B cell (primary cell): ENCODE measurements around the gene ASB15. TPM values are rescaled to one million over a fixed set of nuclear protein-coding genes. Genes with fewer than 3 reads are reported as not detected.

Source experiments
- ATAC-seq: fragments of 200-7000 bp; cut with Tn5 transposase; one replicate; pipeline ENCODE4 v1.10.0; 2021; ENCODE audit warnings: low read depth, mild to moderate bottlenecking, moderate number of reproducible peaks, moderate library complexity
- CTCF ChIA-PET: fragments of 350-600 bp; sonication (Branson Sonifier 250); formaldehyde crosslinking; loops from one replicate; lab custom pipeline; 2021; ENCODE audit warnings: antibody characterized with exemption, inconsistent platforms; lab: Charles Lee
- POLR2A ChIA-PET: fragments of 350-600 bp; sonication (Branson Sonifier 250); formaldehyde crosslinking; loops from one replicate; lab custom pipeline; 2021; ENCODE audit warnings: antibody characterized with exemption; lab: Charles Lee
- DNase-seq: peaks from one replicate; pipeline ENCODE4 v3.0.0; 2013
- H2AFZ ChIP-seq: 2 replicates; pipeline ENCODE4 v1.6.1; 2012; ENCODE audit warnings: mild to moderate bottlenecking, low read depth, low read length; ENCODE audit not compliant: insufficient read depth, poor library complexity, severe bottlenecking
- H3K27ac ChIP-seq, 2 donors: 1 replicate in 1 of 2; 2 replicates in 1 of 2; pipeline ENCODE4 v1.5.1; 2012 to 2013; ENCODE audit warnings: low read length in 2 of 2, mild to moderate bottlenecking in 2 of 2, moderate library complexity in 1 of 2
- H3K27me3 ChIP-seq, 4 experiments: fragments of 200-600 bp in 1 of 4; sonication (generic) in 1 of 4; replicated peaks in 1 of 4; 1 replicate in 2 of 4; 2 replicates in 2 of 4; pipeline versions ENCODE4 v1.6.1 to v1.7.0; 2013 to 2016; ENCODE audit warnings: low read length in 3 of 4, mild to moderate bottlenecking in 2 of 4, mixed read lengths in 1 of 4, moderate library complexity in 1 of 4; ENCODE audit not compliant: insufficient read depth in 4 of 4, control insufficient read depth in 3 of 4; ENCODE audit errors: control extremely low read depth in 1 of 4
- H3K36me3 ChIP-seq, 2 experiments: replicated peaks in 1 of 2; 1 replicate in 1 of 2; 2 replicates in 1 of 2; pipeline versions ENCODE4 v1.6.1 to v1.7.1; 2013; ENCODE audit warnings: low read length in 1 of 2; ENCODE audit not compliant: insufficient read depth in 2 of 2, control insufficient read depth in 1 of 2; ENCODE audit errors: control extremely low read depth in 1 of 2, extremely low read depth in 1 of 2
- H3K4me1 ChIP-seq, 2 donors: fragments of 200-600 bp in 1 of 2; sonication (generic) in 1 of 2; 1 replicate in 1 of 2; 2 replicates in 1 of 2; pipeline versions ENCODE4 v1.5.1 to v1.6.1; 2013 to 2017; ENCODE audit warnings: low read length in 2 of 2; ENCODE audit not compliant: control insufficient read depth in 2 of 2, insufficient read depth in 2 of 2
- H3K4me2 ChIP-seq: replicated peaks from 2 replicates; pipeline ENCODE3; 2012; ENCODE audit warnings: mild to moderate bottlenecking, low read depth, low read length; ENCODE audit not compliant: poor library complexity, severe bottlenecking
- H3K4me3 ChIP-seq, 5 experiments: fragments of 200-600 bp in 1 of 5; sonication (generic) in 1 of 5; 1 replicate in 3 of 5; 2 replicates in 2 of 5; pipeline versions ENCODE4 v1.5.1 to v1.7.0; 2011 to 2016; ENCODE audit warnings: low read length in 4 of 5, mild to moderate bottlenecking in 4 of 5, low read depth in 2 of 5, control low read depth in 1 of 5, moderate library complexity in 1 of 5; ENCODE audit not compliant: insufficient read depth in 1 of 5; ENCODE audit errors: control extremely low read depth in 1 of 5, extremely low read depth in 1 of 5
- H3K79me2 ChIP-seq: fragments of 200-600 bp; sonication (generic); one replicate; pipeline ENCODE4 v1.6.0; 2016; ENCODE audit warnings: low read length; ENCODE audit not compliant: control insufficient read depth, insufficient read depth
- H3K9ac ChIP-seq: fragments of 200-600 bp; sonication (generic); 2 replicates; pipeline ENCODE4 v1.6.1; 2017; ENCODE audit warnings: mild to moderate bottlenecking, low read length, moderate library complexity
- H3K9me3 ChIP-seq, 3 donors: one replicate each; pipeline versions ENCODE4 v1.6.1 to v1.7.1; 2013; ENCODE audit warnings: low read length in 2 of 3; ENCODE audit not compliant: control insufficient read depth in 2 of 3, insufficient read depth in 1 of 3; ENCODE audit errors: control extremely low read depth in 1 of 3
- H4K20me1 ChIP-seq: 2 replicates; pipeline ENCODE4 v1.6.0; 2012; ENCODE audit warnings: mild to moderate bottlenecking, low read length; ENCODE audit not compliant: insufficient read depth, control insufficient read depth, poor library complexity, severe bottlenecking
- H3K27ac Mint-ChIP-seq: one replicate; pipeline ENCODE4 v1.8.0; 2021; ENCODE audit warnings: mixed read lengths
- H3K27me3 Mint-ChIP-seq: one replicate; pipeline ENCODE4 v1.8.0; 2021; ENCODE audit warnings: mixed read lengths
- H3K4me1 Mint-ChIP-seq: one replicate; pipeline ENCODE4 v1.8.0; 2021; ENCODE audit warnings: mixed read lengths
- H3K4me3 Mint-ChIP-seq: one replicate; pipeline ENCODE4 v1.8.0; 2021; ENCODE audit warnings: mixed read lengths
- H3K9me3 Mint-ChIP-seq: one replicate; pipeline ENCODE4 v1.8.0; 2022; ENCODE audit warnings: mixed read lengths; ENCODE audit not compliant: insufficient read depth
- EZH2 ChIP-seq: IDR thresholded peaks from 2 replicates; pipeline ENCODE4 v1.6.1; 2012; ENCODE audit warnings: borderline replicate concordance, low read depth, mild to moderate bottlenecking, moderate library complexity, low read length; ENCODE audit not compliant: insufficient read depth, poor library complexity, severe bottlenecking
- WGBS: methylation state at CpG from one replicate; pipeline ENCODE4 v1.1.5; 2013; ENCODE audit warnings: missing lambda C conversion rate; ENCODE audit not compliant: insufficient coverage; 5-methylcytosine and 5-hydroxymethylcytosine counted together
- intact Hi-C: fragments of 100-400 bp; cut with micrococcal nuclease; formaldehyde crosslinking; loops from one replicate; pipeline ENCODE4 v1.10.0; 2022
- polyA plus RNA-seq: library from polyadenylated mRNA; depleted of rRNA; stranded (reverse); fragments of >200 nt; gene quantifications from 2 replicates; pipeline ENCODE4 v1.2.3, GENCODE V29; 2012
- total RNA-seq, 2 donors: library from RNA; stranded (reverse); fragments of 120-200 nt in 1 of 2; gene quantifications; 1 replicate in 1 of 2; 2 replicates in 1 of 2; pipeline versions ENCODE4 v1.2.3 to v1.2.4, GENCODE V29; 2013 to 2022
- TF ChIP-seq, protein P1 (sequence below): fragments of 200-600 bp; IDR thresholded peaks from one replicate; pipeline ENCODE4 v1.8.0; 2022; ENCODE audit warnings: antibody characterized with exemption, mild to moderate bottlenecking

ASB15 gene
- total and polyA plus RNA-seq, 2 donors (not counting 1 experiment from before 2014, with no cell fraction given) = not detected

GRCh38 chr7:123612024-123612423 lies 10.4 kb downstream of the ASB15 start:
- H3K4me1 Mint-ChIP-seq = no peaks in the 10 kb centered on the region
- CTCF ChIA-PET = no interaction called here
- H2AFZ ChIP-seq = no peak overlapping the region

DNA sequence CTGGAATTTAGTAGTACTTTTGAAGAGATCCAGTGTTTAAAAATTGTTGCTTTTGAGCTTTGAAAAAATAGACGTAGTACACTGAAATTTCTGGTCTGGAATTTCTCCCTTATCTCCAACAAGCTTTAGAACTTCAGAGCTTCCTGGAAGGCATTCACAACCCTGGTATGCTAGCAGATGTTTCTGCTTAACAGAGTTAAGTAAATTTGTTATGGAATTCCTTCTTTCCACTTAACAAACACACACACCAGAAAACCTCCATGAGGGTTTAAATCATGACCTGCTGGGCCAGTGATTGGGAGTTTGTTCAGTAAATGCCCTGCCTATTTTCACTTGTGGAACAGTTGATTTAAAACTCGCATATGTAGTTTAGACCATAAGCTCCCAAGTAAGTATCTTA lies 13.7 kb downstream of the ASB15 start:
- no peak overlapping the region for H3K27ac Mint-ChIP-seq
- Histone ChIP-seq H3K36me3 (no peaks in the 10 kb centered on the region), H3K4me2 (no peak overlapping the region), H3K9me3 (no peaks in the 10 kb centered on the region), H3K9ac (no peak overlapping the region), H2AFZ (no peak overlapping the region), H3K79me2 (no peaks in the 10 kb centered on the region), H4K20me1 (no peaks in the 10 kb centered on the region), H3K27ac (no peak overlapping the region), H3K27me3 (peaks cover 0 to 6% (median 0%) of the 10 kb centered on the region in 4 experiments), H3K4me3 (no peak overlapping the region), H3K4me1 (no peaks in the 10 kb centered on the region)
- WGBS = no CpG with 5 or more reads among the region's 2 CpGs
- no peaks in the 10 kb centered on the region for H3K4me1 Mint-ChIP-seq
- ATAC-seq (no peak), DNase-seq (no peak)
- ChIA-PET POLR2A (no interaction called here), CTCF (interaction anchor here (0.7 kb wide), 1 partner anchor 256 kb away, joined by 3 read pairs; no protein-coding TSS in a partner anchor)
- TF ChIP-seq, protein P1, sequence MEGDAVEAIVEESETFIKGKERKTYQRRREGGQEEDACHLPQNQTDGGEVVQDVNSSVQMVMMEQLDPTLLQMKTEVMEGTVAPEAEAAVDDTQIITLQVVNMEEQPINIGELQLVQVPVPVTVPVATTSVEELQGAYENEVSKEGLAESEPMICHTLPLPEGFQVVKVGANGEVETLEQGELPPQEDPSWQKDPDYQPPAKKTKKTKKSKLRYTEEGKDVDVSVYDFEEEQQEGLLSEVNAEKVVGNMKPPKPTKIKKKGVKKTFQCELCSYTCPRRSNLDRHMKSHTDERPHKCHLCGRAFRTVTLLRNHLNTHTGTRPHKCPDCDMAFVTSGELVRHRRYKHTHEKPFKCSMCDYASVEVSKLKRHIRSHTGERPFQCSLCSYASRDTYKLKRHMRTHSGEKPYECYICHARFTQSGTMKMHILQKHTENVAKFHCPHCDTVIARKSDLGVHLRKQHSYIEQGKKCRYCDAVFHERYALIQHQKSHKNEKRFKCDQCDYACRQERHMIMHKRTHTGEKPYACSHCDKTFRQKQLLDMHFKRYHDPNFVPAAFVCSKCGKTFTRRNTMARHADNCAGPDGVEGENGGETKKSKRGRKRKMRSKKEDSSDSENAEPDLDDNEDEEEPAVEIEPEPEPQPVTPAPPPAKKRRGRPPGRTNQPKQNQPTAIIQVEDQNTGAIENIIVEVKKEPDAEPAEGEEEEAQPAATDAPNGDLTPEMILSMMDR = no peak
- no peak for TF ChIP-seq EZH2
- intact Hi-C loops = no loop called here
- peaks cover 25% of the 10 kb centered on the region for H3K27me3 Mint-ChIP-seq
- H3K4me3 Mint-ChIP-seq = no peak overlapping the region
- peaks cover 2% of the 10 kb centered on the region for H3K9me3 Mint-ChIP-seq

More at GRCh38 chr7:123612024-123612423, 10.4 kb downstream of the ASB15 start:
- POLR2A ChIA-PET = no interaction called here
- Histone ChIP-seq H3K27me3 (peaks cover 0 to 3% (median 0%) of the 10 kb centered on the region in 4 experiments), H3K4me1 (no peaks in the 10 kb centered on the region), H3K4me2 (no peak overlapping the region), H3K9ac (no peak overlapping the region), H3K79me2 (no peaks in the 10 kb centered on the region), H3K9me3 (no peaks in the 10 kb centered on the region), H4K20me1 (no peaks in the 10 kb centered on the region), H3K36me3 (no peaks in the 10 kb centered on the region), H3K4me3 (no peak overlapping the region), H3K27ac (no peak overlapping the region)
- intact Hi-C loops = no loop called here
- ATAC-seq = no peak
- no peak overlapping the region for H3K4me3 Mint-ChIP-seq
- no peak overlapping the region for H3K27ac Mint-ChIP-seq
- no peak for DNase-seq
- H3K27me3 Mint-ChIP-seq = peaks cover 17% of the 10 kb centered on the region
- TF ChIP-seq, protein P1 = no peak
- no peak for TF ChIP-seq EZH2
- peaks cover 2% of the 10 kb centered on the region for H3K9me3 Mint-ChIP-seq
